NCI-H1092 treated with DMSO at 0.1 percent for 48 hours (cell line): Measurements from ENCODE around the gene GEMIN5.
A peak's percentile ranks its signal among the peaks of the same experiment; 100 is the strongest.

Experiments used
- DNase-seq: peaks from one replicate; lab custom pipeline; 2025; lab: John Stamatoyannopoulos, UW

Gene GEMIN5

DNA sequence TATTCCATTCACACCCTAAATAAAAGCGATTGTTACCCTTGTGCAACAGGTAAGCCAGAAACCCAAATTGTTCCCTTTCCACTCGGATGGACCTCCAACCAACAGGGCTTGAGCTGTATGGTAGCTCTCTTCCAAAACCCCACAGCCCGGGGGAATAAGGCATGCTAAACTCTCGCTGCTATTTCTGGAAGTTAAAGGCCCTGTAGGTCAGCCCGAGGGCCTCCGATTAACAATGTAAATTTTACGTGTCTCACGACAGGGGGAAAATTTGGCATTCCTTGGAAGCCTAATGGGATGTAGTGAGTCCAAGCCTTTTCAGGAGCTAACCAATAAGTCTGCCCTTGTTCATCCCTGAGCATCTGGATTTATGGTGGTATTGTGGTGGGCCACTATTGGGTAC lies 53.6 kb downstream of the GEMIN5 start:
- DNase-seq, result no peak

DNA sequence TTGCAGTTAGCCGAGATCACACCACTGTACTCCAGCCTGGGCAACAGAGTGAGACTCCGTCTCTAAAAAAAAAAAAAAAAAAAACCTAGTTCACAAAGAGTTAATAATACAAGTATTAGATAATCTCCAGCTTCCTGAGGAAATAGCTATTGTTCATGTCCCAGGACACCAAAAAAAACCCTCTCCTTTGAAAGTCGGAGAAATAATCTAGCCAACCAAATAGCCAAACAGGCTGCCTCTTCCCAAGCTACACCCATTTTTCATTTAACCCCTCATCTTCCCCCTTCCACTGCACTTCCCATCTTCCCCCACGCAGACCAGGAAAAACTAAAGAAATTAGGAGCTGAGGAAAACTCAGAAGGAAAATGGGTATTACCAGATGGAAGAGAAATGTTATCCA lies 56.0 kb downstream of the GEMIN5 start:
- DNase-seq, result no peak

DNA sequence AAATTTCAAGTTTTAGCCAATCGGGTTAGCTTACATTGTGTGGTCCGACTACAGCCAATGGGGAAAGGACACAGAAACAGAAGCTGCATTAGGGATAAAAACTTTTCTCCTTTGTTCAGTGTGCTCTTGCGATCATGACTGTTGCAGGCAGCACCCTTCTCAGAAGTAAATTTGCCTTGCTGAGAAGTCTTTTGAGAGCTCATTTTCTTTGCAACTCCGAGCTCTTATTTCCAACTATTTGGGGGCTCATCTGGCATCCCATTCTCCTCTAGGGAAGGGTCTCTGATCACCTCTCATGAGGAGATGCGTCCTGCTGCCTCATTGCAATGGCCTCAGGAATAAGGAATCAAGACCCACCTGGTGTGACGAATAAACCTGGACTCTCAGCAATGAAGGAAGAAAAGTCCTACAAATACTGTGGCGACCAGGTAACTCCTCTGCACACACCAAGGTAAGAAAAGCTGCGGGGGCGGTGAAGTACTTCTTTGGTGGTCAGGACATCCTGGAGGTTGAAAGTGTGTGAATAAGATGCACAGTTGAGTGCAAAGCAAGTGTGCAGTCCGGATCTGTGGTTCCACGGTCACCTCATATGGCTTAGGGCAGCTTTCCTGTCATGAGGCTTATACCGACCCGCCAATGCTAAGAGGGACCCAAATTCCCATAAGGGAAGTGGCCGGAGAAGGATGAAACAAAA lies 59.2 kb downstream of the GEMIN5 start:
- DNase-seq, result no peak

DNA sequence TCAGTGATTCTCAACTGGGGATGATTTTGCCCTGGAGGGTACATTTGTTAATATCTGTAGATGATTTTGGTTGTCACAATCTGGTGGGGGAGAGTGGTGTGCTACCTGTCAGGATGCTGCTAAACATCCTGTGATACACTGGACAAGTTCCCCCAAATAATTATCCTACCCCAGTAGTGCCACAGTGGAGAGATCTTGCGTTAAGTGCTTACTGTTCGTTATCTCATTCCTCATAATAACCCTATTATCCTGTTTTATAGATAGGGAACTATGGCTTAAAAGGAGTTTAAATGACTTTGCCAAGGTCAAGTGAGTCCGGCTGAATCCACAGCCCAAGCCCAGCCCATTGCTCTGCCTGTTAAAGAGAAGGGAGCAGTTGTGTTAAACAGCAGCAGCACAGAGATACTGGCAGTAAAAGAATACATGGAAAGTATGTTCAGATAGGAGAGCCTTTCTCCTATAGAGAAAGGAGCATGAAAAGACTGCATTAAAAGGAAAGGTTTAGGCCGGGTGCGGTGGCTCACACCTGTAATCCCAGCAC lies 64.2 kb downstream of the GEMIN5 start:
- DNase-seq, result no peak

DNA sequence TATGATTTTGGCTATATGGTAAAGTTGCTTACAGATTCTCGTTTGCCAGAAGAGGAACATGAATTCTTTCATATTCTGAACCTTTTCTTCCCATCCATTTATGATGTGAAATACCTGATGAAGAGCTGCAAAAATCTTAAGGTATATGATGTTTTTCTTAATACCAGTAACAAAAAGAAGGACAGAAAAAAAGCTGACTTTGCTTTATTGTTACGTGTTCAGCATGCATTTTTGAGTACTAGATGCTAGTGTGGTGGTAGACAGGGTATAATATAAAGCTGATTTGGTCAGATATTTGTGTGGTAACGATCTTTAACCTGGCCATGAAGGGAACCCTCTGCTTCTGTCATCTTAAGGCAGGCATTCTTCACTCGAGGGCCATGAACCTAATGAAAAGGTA lies 66.3 kb downstream of the GEMIN5 start:
- no peak for DNase-seq

DNA sequence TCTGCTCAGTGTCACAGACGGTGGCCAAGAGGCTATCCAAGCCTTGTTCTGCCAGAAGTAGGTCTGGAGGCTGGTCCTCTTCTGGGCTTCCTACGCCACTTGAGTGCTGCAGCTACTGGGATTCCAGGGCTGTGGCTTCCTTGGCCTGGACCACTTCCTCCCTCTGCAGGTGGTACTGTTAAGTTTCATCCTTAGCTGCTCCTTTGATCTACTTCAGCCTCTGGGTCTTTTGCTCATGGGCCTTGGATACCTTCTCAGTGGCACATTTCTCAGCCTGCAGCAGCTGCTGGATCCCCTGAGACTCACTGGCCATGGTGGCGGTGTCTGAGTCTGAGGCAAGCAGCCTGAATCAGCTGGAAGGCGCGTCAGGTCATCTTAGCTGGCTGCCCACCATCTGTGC lies 69.3 kb downstream of the GEMIN5 start:
- DNase-seq, result no peak

DNA sequence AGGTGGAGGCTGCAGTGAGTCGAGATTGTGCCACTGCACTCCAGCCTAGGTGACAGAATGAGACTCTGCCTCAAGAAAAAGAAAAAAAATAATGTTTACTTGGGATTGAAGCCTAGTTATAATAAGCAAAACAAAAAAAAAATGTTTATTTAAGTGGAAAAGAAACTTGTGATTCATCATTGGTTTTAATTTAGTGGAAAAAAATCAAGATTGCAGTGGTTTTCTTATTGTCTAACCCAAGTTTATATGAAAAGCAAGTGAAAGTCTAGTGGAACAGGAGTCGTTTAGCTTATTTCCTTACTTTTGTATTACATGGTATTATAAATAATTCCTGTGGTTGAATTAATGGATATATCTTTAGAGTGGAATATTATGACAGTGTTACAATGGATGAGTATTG lies 71.2 kb downstream of the GEMIN5 start:
- DNase-seq, result no peak

DNA sequence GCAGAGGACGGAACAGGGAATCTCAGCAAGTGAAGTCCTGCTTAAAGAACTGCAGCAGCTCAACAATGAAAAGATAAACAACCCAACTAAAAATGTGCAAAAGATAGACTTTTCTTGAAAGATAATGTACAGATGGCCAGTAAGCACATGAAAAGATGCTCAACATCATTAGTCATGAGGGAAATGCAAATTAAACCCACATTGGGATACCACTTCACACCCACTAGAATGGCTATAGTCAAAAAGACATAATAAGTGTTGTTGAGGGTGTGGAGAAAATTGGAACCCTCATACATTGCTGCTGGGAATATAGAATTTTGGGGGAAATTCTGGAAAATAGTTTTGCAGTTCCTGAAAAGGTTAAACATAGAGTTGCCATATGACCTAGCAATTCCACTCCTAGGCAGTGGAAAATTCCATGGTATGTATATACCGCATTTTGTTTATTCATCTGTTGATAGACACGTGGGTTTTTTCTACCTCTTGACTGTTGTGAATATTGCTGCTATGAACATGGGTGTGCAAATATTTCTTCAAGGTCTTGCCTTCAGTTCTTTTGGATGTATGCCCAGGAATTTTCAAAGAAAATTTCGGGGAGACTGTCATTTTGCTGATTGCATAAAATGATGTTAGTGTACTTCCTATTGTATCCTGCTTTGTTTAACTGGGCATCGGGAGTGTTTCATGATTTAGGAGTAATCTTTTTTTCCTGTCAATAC lies 72.4 kb downstream of the GEMIN5 start:
- DNase-seq, result no peak

DNA sequence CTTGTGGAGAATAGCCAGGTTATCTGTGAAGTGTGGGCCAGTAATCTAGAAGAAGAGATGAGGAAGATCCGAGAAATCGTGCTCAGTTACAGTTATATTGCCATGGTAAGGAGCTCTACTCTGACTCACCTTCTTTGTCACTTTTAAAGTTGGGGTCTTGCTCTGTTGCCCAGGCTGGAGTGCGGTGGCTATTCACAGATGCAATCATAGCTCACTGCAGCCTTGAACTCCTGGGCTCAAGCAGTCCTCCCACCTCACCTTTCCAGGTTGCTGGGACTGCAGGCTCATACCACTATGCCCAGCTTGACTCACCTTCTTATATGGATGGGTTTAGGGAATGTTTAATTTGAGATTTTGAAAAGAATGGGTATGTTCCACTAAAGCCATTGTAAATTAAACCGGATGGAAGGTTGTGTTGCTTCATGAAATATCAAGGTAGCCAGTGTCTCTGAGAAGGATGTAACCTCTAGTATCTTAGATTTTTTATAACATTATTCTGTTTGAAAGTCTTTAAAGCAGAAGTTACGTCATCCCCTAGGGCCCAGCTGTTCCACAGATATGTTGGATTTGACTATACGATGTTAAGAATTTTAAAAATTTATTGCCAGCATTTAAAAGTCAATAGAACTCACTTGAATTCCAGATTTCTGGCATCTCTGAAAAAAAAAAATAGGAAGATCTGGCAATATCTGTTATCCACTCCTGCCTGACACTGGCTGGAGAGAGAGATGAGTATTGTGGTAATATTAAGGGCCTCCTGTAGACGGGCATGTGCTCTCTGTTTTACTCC lies 74.5 kb downstream of the GEMIN5 start:
- no peak for DNase-seq

DNA sequence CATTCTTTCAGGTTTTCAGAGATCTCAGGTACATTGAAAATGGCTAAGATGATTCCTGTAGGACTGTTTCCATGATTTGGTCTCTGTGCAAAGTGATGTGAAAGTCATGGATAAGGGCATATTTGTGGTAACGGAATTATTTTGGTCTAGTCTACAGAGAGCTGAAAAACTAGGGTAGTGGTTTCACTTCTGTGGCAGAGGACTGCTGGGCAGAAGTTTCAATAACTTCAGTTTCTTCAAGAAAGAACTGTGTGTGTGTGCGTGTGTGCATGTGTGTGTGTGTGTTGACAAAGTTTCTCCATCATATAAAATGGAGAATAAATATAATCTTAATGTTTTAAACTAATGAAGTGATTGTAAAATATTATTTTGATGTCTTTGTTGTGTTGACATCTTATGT lies 75.2 kb downstream of the GEMIN5 start:
- DNase-seq, result no peak

DNA sequence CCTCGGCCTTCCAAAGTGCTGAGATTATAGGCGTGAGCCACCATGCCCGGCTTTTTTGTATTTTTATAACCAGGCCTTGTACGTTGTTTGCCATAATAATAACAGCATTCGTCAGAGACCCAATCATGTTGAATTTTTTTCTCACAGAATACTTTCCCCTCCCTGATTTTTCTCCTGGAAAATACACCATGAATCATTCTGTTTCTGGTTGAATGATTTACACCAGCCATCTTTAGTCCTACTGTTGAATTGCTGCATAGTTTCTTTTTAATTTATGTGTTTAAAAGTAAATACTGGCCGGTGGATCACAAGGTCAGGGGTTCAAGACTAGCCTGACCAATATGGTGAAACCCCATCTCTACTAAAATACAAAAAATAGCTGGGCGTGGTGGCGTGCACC lies 76.1 kb downstream of the GEMIN5 start:
- no peak for DNase-seq

DNA sequence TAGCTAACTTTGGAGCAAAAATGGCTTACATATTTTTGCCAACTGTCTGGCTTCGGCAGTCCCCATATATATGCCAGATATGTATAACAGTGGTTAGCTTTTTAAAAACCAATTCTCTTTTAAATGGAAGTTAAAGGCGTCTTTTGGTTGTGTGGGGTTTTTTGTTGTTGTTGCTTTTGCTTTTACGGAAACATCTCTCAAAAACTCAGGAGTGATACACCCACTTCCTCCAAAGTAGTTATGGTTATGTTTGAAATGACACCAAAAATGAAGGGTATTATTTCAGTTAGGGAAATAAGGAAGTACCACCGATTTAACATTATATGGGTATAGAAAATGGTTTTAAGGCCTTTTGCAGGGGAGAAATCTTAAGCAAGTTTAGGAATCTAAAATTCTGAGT lies 77.2 kb downstream of the GEMIN5 start:
- no peak for DNase-seq

DNA sequence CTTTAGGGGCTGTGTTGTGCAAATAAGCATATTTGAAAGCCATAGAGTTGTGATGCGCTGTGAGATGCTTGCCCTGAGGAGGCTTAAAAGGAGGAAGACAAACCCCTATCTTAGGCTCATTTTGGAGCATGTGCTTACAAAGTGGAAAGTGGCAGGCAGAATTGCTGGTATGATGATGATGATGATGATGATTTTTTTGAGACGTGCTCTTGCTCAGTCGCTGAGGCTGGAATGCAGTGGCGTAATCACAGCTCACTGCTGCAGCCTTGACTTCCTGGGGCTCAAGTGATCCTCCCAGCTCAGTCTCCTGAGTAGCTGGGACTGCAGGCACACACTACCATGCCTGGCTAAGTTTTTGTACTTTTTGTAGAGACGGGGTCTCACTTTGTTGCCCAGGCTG lies 77.9 kb downstream of the GEMIN5 start:
- no peak for DNase-seq

DNA sequence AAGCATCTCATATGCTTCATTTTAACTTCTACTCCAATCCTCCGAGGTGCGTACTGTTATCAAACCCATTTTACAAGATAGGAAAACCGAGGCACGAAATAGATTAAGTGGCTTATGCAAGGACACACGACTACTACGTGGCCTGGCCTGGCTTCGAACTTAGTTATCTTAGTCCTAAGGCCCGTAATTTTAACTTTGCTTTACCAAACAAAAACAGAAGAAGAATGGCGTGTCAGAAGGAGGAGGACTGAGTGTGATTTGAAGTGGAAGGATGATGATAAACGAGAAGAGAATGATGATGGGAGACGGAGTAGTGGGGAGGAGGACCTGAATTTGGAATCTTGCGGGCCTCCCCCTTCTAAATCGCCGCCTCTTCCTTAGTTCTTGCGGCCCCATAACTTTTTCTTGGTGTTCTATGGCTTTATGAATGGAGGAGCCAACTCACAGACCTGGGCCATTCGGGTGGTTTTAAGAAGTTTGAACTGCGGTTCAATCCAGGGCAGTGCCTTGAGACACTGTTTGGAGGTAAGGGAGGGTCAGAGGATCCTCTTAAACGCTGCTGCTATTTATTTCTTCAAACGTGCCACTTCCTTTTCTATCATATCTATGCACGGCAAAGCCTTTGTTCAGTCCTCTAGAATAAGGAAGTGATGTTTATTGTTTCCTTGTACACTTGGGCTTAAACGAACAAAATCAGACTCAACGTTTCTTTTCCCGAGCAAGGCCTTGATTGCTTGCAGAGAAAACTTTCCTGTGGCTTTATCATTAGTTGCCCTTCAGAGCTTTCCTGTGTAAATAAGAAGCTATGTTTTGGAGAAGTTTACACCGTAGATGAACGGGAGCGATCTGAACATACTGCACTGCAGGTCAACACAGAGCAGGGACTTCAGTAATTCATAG lies 78.8 kb downstream of the GEMIN5 start:
- DNase-seq, result no peak

DNA sequence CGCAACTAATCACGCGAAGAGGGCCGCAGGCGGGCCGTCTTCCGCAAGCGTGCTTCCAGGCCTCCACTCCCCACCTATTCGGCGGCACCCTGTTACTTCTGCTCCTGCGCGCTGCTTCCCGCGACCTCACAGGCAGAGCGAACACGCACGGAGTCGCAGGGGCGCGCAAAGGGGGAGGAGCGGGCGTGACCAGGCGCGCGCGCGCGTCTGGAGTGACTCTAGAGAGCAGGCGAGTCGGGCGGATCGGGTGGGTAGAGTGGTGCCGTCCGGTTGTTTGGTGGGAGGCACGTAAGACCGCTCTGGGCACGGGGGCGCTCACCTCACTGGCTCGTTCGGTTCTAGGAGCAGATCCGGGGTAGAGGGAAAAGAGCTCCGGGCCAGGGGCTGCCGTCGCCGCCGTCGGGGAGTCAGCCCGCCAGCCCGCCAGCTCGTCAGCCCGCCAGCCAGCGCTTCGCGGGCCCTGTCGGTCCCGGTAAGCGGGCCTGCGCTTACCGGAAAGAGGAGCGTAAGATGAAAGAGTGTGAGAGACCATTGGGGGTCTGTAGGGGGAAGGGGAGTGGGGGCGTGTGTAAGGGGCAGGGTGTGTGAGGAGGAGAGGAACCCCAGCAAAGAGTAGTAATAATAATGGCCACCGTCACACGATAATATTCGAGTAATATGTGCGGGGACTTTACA lies 79.6 kb downstream of the GEMIN5 start, which contains the start of gene CNOT8:
Gene CNOT8 (plus strand): TSS at position 331 of the 675 bp plus-strand sequence. CDS start 4,652 bp downstream, outside the sequence.
- peak; percentile 94 for DNase-seq

DNA sequence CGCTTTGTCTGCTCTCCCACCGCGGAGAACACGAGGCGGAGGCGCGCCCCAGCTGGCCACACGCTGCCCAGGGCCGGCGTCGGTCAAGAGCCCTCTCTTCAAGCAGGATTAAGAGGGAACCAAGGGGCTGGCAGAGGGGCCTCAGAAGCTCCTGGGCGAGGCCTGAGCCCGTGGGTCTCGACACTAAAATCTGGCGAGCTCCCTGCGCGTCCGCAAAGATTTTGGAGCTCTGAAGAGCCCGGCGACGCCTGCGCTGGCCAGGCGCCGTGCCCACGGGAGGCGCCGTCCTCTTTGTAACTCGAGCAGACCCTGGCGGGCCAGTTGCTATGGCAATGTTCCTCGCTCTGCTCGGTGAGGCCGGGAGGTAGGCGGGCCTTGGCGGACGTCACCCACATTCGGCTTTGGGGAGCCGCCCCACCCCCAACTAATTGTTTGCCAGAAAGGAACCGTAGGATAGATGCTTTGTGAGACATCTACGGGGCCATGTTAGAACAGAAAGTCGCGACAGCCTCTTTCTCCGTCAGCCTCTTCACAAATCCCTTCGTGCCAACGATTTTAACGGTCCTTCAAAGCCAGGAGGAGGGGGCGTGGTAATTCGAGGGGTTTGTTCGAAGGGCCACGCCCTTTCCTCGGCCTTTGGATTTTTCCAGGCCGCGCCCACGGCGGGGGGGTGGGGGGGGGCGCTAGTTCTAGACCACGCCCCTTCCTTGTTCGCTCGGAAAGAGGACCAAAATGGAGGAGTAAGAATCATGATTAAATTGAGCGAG lies 80.3 kb downstream of the GEMIN5 start:
- DNase-seq, result peak; percentile 96

DNA sequence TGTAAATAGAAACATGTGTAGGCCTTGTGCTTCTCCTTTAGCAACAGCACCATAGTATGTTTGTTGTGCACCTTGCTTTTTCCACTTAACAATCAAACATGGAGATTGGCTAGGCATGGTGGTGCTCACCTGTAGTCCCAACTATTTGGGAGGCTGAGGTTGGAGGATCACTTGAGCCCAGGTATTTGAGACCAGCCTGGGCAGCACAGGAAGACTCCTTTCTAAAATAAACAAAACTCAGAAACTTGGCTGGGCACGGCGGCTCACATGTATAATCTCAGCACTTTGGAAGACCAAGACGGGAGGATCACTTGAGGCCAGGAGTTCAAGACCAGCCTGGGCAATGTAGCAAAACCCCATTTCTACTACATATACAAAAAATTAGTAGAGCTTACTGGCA lies 86.7 kb downstream of the GEMIN5 start:
- no peak for DNase-seq

DNA sequence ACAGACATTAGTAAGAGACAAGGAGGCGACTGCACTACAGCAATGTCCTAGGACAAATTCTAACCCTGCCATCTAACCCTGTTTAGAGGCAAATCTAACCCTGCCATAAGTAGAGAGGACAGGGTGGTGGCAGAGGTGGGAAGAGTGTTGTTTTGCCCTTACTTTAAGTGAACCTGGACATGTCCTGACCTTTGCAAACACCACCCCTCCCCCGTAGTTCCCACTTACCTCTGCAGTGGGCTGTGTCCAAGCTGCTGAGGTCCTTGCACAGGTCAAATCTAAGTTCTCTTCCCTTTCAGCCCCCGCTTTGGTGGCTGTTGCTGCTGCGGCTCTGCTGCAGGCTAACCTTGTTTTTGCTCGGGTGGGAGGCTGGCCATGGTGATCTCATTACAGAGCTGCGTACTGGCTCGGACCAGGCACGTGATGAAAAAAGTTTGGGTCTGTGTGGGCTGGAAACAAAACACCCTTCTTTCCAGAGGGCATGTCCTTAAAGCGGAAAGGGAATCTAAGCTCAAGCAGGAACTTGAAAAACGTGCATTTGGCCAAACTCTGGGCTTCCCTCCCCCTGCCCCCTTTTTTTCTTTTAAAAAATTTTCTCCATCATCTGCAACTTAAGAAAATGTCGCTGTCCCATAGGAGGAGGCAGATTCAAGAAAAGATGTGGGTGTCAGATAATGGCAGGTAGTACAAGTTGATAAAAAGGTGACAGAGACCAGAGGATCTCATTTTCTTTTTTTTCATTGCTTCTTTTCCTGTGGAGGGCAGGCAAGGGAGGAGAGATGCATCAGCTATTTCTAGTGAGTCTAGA lies 87.6 kb downstream of the GEMIN5 start, which contains the start of gene FAXDC2:
Gene FAXDC2 (minus strand): TSS at position 349 of the 808 bp plus-strand sequence. CDS start 12,425 bp downstream, outside the sequence.
- no peak for DNase-seq

DNA sequence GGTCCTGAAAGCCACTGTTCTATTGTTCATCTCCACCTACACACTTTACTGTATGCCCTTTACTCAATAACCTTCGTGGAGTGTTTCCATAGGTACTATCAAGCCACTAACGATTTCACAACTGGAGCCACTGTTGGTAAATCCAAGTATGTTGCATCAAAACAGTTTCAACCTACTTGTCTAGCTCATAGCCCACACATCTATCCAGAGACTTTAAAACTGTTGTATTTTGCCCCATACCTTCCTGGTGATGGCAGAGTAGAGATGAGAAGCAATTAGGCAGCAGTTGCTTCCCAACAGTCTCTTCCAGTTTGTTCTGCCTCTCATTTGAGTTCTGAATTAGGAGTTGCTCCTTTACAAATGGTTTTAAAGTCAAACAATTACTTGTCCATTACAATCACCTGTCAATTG lies 88.2 kb downstream of the GEMIN5 start:
- no peak for DNase-seq
